ENCODE results near the gene EXOC6B.

The EXOC6B gene

DNA sequence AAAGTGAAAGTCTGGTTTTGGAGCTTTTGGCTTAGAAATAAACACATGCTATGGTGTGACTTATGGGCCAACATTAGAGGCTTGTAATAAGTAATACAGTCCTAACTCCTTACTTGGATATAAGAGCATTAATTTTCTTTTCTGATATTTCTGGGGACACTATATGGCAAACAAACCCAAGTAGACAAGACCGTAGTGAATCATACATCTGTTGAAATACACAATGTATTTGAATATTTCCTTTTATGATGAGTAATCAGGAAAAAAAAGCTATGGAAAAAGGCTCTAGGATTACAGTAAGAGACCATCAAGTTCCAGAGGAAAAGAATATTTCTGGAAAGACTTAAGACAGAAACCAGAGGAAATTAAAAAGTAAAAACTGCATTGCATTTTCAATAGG lies 532.2 kb downstream of the EXOC6B start:
- no peaks in the 10 kb centered on the region for H3K27me3 Mint-ChIP-seq
- no peak overlapping the region for H3K27ac Mint-ChIP-seq
- H3K4me1 Mint-ChIP-seq: no peaks in the 10 kb centered on the region
- H3K36me3 Mint-ChIP-seq: peaks cover 2% of the 10 kb centered on the region
- H3K9me3 Mint-ChIP-seq: no peaks in the 10 kb centered on the region
- H3K4me3 Mint-ChIP-seq: no peak overlapping the region

DNA sequence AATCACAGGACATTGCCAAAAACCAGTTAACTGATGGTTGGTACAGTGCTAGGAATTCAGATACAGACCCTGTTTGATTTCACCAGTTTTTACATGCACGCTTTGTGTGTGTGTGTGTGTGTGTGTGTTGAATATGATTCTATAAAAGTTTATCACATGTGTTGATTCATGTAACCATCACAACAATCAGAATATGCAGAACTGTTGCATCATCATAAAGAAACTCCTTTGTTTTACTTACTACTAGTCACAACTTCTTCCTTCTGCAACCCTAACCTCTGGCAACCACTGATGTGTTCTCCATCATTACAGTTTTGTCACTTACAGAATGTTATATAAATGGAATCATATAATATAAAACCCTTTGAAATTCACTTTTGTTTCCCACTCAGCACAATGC lies 533.4 kb downstream of the EXOC6B start:
- Mint-ChIP-seq H3K36me3 (peaks cover 2% of the 10 kb centered on the region), H3K4me1 (no peaks in the 10 kb centered on the region), H3K9me3 (no peaks in the 10 kb centered on the region), H3K27ac (no peak overlapping the region), H3K27me3 (no peaks in the 10 kb centered on the region), H3K4me3 (no peak overlapping the region)

DNA sequence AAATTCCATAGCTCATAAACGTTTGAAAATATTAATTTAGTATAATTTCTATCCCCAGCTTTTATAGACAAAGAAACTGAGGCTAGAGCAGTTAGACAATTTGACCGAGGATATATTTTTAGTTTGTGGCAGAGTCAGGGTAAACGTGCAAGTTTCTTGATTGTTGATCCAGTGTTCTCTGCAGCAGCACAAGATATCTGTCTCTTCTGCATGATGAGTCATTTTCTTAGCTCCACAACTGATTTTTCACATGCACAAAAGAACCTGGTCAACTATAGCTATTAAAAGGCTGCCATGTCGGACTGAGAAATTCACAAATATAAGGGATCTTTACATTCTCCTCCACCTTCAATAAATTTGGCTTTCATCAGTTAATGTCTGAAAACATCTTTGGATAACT lies 534.8 kb downstream of the EXOC6B start:
- peaks cover 5% of the 10 kb centered on the region for H3K36me3 Mint-ChIP-seq
- no peaks in the 10 kb centered on the region for H3K9me3 Mint-ChIP-seq
- H3K27ac Mint-ChIP-seq: no peak overlapping the region
- H3K27me3 Mint-ChIP-seq: no peaks in the 10 kb centered on the region
- no peak overlapping the region for H3K4me3 Mint-ChIP-seq
- H3K4me1 Mint-ChIP-seq: no peaks in the 10 kb centered on the region

DNA sequence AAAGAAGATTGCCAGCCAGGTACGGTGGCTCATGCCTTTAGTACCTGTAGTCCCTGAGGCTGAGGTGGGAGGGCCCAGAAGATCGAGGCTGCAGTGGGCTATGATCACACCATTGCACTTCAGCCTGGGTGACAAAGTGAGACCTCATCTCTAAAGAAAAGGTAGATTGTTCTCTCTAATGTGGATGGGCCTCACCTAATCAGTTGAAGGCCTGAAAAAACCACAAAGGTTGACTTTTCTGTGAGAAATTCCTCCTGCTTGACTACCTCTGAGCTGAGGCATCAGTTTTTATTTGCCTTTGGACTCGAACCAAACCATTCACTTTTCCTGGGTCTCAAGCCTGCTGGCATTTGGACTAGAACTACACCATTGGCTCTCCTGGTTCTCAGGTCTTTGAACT lies 536.1 kb downstream of the EXOC6B start:
- Mint-ChIP-seq H3K27me3 (no peaks in the 10 kb centered on the region), H3K4me1 (no peaks in the 10 kb centered on the region), H3K9me3 (peaks cover 7% of the 10 kb centered on the region), H3K4me3 (no peak overlapping the region), H3K27ac (no peak overlapping the region), H3K36me3 (peaks cover 8% of the 10 kb centered on the region)

DNA sequence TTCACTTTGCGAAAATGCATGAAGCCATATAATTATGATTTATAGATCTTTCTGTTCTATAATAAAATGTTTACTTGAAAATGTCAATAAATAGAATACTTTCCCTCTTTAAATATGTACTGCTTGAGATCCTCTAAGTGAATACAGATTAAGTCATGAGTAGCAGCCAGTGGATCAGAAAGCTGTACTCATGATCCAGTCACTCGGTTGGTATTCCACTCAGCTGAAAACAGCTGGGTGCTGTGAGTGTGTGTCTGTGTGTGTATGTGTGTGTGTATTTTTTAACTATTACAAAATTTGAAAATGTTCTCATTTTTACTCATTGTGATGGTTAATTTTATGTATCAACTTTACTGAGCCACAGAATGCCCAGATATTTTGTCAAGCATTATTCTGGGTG lies 536.5 kb downstream of the EXOC6B start:
- Mint-ChIP-seq H3K9me3 (peaks cover 7% of the 10 kb centered on the region), H3K4me3 (no peak overlapping the region), H3K27me3 (no peaks in the 10 kb centered on the region), H3K4me1 (no peaks in the 10 kb centered on the region), H3K36me3 (peaks cover 8% of the 10 kb centered on the region), H3K27ac (no peak overlapping the region)

DNA sequence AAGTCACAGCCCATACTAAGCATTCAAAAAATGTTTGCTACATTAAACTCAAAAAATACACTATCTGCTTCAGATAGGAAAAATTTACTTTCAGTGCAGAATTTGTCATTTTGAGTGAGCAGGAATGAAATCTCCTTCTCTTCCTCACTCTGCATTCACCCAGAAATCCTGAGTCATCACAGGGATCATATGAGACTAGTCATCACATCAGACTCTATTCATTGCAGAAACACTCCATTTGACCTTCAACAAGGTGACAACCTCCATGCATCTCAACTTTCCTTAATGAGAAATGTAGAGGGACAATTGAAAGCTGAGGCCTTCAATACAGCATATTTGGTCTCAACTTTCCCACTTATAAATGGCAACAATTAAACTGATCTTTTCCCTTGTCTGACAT lies 547.8 kb downstream of the EXOC6B start:
- no peak overlapping the region for H3K4me3 Mint-ChIP-seq
- H3K27me3 Mint-ChIP-seq: no peaks in the 10 kb centered on the region
- no peaks in the 10 kb centered on the region for H3K9me3 Mint-ChIP-seq
- peaks cover 7% of the 10 kb centered on the region for H3K36me3 Mint-ChIP-seq
- no peak overlapping the region for H3K27ac Mint-ChIP-seq
- no peaks in the 10 kb centered on the region for H3K4me1 Mint-ChIP-seq

DNA sequence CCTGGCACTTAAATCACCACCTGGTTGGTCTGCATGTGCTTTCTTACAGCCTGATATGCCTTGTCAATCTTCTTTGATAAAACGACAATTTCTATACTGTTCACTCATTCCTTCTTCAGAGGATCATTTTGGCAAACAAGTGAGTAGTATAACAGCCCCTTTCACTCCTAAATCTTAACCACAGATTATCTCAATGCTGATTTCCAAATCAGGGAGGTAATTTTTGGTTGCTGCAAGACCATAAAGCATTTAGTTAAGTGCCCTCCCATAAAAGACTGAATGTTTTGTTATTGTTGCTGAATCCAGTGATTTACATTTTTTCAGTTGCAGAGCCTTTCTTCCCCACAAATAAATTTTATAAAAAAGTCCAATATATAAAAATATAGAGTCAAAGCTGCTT lies 549.0 kb downstream of the EXOC6B start:
- Mint-ChIP-seq H3K9me3 (no peaks in the 10 kb centered on the region), H3K4me1 (no peaks in the 10 kb centered on the region), H3K27me3 (no peaks in the 10 kb centered on the region), H3K27ac (no peak overlapping the region), H3K36me3 (peaks cover 7% of the 10 kb centered on the region), H3K4me3 (no peak overlapping the region)

DNA sequence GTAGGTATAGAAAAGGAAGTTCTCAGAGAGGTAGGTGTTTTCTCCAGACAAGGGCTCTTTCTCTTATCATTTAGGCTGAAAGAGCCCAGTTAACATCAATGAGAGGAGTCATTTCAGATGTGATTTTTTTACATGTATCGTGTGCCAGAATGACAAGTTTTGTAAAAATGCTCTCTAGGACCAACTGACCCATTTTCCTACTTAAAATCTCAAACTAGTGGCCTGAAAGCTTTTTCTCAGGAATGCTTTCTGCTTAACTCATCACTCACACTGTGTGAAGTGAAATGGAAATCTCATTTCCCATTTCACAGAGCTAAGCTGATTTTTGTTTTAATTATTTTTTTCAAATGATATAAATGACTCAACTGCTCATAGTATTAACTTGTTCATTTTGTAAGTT lies 549.5 kb downstream of the EXOC6B start:
- Mint-ChIP-seq H3K36me3 (peaks cover 7% of the 10 kb centered on the region), H3K4me3 (no peak overlapping the region), H3K27ac (no peak overlapping the region), H3K27me3 (no peaks in the 10 kb centered on the region), H3K4me1 (no peaks in the 10 kb centered on the region), H3K9me3 (no peaks in the 10 kb centered on the region)

DNA sequence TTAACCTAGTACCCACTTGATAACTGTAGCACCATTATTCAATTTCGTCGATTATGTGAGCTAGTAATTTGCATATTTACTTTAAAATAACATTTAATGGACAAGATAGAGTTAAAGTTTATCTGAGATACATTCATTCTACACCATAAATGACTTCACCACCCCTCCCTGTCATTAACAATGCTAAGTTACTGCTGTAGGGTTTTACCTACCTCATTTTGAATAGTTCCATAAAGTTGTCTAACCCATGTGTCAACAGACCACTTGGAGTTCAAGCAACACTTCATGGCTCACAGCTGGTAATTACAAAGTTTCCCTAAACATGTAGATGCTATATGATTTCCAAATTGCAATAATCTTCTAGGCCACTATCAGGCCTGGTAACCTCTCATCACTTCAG lies 550.7 kb downstream of the EXOC6B start:
- H3K27ac Mint-ChIP-seq: no peak overlapping the region
- H3K9me3 Mint-ChIP-seq: no peaks in the 10 kb centered on the region
- no peaks in the 10 kb centered on the region for H3K4me1 Mint-ChIP-seq
- H3K4me3 Mint-ChIP-seq: no peak overlapping the region
- peaks cover 3% of the 10 kb centered on the region for H3K36me3 Mint-ChIP-seq
- H3K27me3 Mint-ChIP-seq: no peaks in the 10 kb centered on the region

DNA sequence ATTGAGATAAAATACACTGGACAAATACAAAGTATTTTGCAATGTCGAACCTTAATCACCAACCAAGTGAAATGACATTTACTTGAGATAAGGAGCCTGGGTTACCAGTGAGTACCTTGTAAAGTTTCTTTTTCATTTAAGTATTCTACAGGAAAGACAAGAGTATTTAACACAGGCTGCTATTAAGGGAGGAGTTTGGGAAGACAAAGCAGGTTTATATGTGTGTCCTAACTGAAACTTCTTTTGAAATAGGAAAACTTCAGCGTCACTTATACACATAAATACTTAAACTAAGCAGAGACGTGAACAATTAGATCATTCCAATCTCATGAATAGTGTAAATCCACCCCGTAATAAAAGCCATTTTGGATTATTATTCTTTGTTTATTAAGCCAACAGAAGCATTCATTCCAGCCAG lies 551.4 kb downstream of the EXOC6B start:
- H3K27me3 Mint-ChIP-seq: no peaks in the 10 kb centered on the region
- H3K4me1 Mint-ChIP-seq: no peaks in the 10 kb centered on the region
- H3K9me3 Mint-ChIP-seq: no peaks in the 10 kb centered on the region
- H3K4me3 Mint-ChIP-seq: no peak overlapping the region
- H3K27ac Mint-ChIP-seq: no peak overlapping the region
- H3K36me3 Mint-ChIP-seq: peaks cover 2% of the 10 kb centered on the region

DNA sequence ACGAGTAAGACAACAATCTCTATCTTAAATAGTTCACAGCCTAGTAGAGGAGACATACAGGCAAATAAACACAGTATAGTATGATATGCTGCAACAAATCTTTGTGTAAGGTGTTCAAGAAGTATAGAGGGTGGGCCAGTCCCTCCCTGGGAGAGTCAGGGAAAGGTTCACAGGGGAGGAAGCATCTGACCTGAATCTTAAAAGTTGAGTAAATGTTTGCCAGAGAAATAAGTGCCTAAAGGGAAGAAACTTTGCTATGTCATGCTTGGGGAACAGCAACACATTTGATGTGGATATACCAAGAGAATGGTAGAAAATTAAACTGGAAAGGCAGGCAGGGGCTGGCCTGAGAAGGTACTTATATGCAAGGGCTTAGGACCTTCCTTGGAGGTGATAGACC lies 552.4 kb downstream of the EXOC6B start:
- Mint-ChIP-seq H3K27ac (no peak overlapping the region), H3K4me1 (no peaks in the 10 kb centered on the region), H3K9me3 (peaks cover 5% of the 10 kb centered on the region), H3K27me3 (no peaks in the 10 kb centered on the region), H3K4me3 (no peak overlapping the region), H3K36me3 (peaks cover 3% of the 10 kb centered on the region)

DNA sequence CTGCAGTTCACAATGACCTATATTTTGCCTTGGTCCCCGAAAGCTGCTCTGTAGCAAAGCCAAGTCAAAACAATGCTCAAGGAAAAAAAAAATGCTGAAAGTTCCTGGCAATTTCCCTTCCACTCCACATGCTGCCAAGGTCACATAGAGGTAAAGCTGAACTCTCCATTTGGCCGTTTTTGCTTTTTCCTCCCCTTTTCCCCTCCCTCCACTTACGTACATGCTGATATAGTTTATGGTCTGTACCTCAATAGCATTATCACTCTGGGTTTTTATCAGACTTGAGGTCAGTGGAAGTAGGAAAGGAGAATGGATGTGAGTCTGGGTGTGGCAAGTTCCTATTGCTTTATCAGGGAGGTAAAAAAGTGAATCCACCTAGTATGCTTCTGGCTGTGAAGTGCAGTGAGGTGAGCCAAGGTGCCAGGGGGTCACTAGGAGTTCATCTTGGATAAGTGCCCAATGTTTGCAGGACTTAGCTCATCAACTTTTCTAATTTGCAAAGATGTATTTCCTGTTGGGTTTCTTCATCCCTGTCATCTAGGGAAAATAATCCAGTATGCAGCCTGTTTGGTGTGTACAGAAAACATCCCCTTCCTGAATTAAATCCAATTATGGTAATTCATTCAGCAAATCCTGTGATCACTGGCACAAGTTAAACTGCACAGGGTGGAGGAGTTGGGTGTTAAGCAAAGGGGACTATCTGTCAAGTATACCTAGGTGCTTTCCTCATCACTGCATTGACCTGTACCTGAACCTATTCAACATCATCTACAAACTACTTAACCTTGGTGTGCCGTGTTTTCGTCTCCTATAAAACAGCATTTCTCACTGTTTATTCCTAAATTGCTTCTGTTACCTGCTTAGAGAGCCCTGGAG lies 553.8 kb downstream of the EXOC6B start:
- Mint-ChIP-seq H3K27me3 (no peaks in the 10 kb centered on the region), H3K4me1 (no peaks in the 10 kb centered on the region), H3K27ac (no peak overlapping the region), H3K4me3 (no peak overlapping the region), H3K9me3 (peaks cover 5% of the 10 kb centered on the region), H3K36me3 (peaks cover 6% of the 10 kb centered on the region)

DNA sequence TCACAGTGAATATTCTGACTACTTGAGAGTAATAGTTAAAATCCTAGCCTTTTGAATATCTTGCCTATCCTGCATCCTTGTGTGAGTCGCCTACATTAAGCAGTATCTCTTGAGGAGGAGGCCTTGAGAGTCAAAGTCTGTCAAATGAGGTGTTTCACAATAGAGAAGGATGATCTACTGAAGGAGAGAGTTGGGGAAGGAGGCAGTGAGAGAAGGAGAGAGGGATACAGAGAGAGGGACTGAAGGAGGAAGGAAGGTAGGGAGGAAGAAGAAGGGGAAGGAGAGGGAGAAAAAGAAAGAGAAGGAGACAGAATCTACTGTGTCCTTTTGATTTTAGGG lies 554.6 kb downstream of the EXOC6B start:
- no peak overlapping the region for H3K27ac Mint-ChIP-seq
- no peaks in the 10 kb centered on the region for H3K4me1 Mint-ChIP-seq

DNA sequence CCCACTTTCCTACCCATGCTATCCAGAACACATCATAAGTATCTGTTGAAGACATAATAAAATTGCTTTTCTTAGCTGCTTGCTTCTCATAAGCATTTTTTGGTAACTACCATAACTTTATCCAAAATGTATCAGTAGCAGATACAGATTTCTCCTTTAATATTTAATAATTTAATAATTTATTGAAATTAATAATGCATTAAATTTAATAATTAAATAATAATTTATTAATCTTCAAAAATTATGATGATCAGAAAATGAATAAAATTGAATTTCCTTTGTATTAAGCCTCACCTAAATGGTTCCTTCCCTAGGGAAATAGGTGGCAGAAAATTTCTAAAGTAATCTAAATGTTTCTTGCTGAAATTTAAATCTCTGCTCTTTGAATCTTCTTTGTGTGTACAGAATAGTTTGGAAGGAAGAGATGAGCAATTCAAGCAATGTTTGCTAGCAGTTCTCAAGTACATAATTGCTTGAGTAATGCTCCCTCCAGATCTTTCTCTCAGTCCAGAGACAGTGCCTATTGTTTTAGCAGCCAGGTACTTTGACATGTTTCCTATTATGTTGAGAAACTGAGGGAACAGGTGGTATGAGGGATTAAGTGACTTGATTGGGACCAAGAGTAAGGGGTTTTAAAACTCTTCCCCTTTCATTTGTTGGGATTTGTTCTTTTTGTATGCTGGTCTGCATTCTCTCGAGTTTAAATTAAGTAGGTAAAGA lies 555.1 kb downstream of the EXOC6B start:
- H3K9me3 Mint-ChIP-seq: peaks cover 5% of the 10 kb centered on the region
- H3K4me3 Mint-ChIP-seq: no peak overlapping the region
- H3K27ac Mint-ChIP-seq: no peak overlapping the region
- no peaks in the 10 kb centered on the region for H3K27me3 Mint-ChIP-seq
- peaks cover 4% of the 10 kb centered on the region for H3K36me3 Mint-ChIP-seq
- no peaks in the 10 kb centered on the region for H3K4me1 Mint-ChIP-seq

More for the DNA sequence above, 554.6 kb downstream of the EXOC6B start:
- H3K27me3 Mint-ChIP-seq: no peaks in the 10 kb centered on the region
- H3K36me3 Mint-ChIP-seq: peaks cover 6% of the 10 kb centered on the region
- H3K4me3 Mint-ChIP-seq: no peak overlapping the region
- H3K9me3 Mint-ChIP-seq: peaks cover 5% of the 10 kb centered on the region

DNA sequence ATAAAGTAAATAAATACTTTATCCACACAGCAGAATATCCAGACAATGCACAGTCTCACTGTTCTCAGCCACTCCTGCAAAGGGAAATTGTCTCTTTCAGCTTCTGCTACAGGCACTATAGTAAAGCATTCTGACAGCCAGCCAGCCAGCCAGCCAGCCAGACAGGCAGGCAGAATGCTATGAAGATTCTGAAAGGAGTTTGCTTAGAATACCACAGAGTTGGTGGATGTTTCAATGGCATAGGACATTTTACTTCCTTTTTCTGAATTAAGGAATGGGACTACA lies 562.1 kb downstream of the EXOC6B start:
- Mint-ChIP-seq H3K9me3 (peaks cover 3% of the 10 kb centered on the region), H3K4me1 (no peaks in the 10 kb centered on the region), H3K36me3 (peaks cover 6% of the 10 kb centered on the region)

DNA sequence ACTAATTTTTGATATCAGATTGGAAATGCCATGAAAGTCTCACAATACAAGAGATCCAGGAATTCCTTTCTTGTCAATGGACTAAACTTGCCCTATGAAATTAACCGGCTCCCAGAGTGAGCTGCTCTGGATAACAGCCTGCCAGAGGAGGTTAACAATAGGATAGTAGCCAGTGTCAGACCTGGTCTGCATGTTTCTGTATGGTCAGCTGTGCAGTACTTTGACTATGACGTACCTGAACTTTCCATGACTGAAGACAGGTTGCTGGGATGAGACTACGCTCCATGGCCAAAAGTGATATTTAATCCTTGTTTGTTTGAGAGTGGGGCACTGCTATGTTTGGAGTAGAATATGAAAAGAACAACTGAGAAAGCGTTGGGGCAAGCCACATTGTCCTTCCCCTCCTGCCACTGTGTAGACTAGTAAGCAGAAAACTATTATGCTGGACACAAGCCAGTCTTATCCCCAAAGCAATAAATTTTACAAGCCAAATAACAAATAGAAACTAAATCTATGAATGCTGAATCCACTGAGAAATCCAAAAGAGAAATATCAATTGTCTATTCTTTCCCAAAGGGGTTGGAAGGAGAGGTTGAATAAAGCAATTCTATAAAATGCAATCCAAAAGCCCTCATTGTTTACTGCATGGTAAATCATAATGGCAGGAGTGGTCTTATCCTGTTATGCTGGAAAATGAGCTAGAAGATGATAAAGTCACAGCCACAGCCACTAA lies 562.6 kb downstream of the EXOC6B start:
- Mint-ChIP-seq H3K27ac (no peak overlapping the region), H3K4me3 (no peak overlapping the region), H3K4me1 (no peaks in the 10 kb centered on the region), H3K9me3 (no peaks in the 10 kb centered on the region), H3K36me3 (peaks cover 5% of the 10 kb centered on the region), H3K27me3 (no peaks in the 10 kb centered on the region)

More for the DNA sequence above, 562.1 kb downstream of the EXOC6B start:
- H3K27ac Mint-ChIP-seq: no peak overlapping the region
- H3K27me3 Mint-ChIP-seq: no peaks in the 10 kb centered on the region
- no peak overlapping the region for H3K4me3 Mint-ChIP-seq
